M059J (cell line): ENCODE data around the gene SMAD6. TPM values are rescaled to one million over a fixed set of nuclear protein-coding genes. Genes with fewer than 3 reads are reported as not detected.
A peak's percentile ranks its signal among the peaks of the same experiment; 100 is the strongest.
"Not testable (repeated sequence)": the region's sequence is repeated elsewhere in the genome, so short reads cannot be mapped to it uniquely, and the experiment has no call there.

Experiments used
- DNase-seq: peaks from one replicate; pipeline ENCODE4 v3.0.0-alpha.2; 2012; ENCODE audit warnings: low read depth
- total RNA-seq: library from RNA; depleted of rRNA; stranded (reverse); fragments of >200 nt; shearing (Covaris generic); gene quantifications from 2 replicates; pipeline ENCODE4 v1.2.3, GENCODE V29; 2014

SMAD6 gene
- total RNA-seq, 1 experiment from 2014 or later, result 12.7 TPM

- DNase-seq, result no peak
These were observed 55.5 kb downstream of the SMAD6 start for GRCh38 chr15:66757521-66757920.

- not testable (repeated sequence) for DNase-seq
These were observed 56.2 kb downstream of the SMAD6 start for GRCh38 chr15:66758217-66758616.

- no peak for DNase-seq
These were observed 56.8 kb downstream of the SMAD6 start for GRCh38 chr15:66758844-66759243.

GRCh38 chr15:66760097-66760967 is 58.3 kb downstream of the SMAD6 start:
- no peak for DNase-seq

GRCh38 chr15:66760968-66761725 is 59.1 kb downstream of the SMAD6 start:
- DNase-seq, result peak; percentile 31

GRCh38 chr15:66761726-66762595 is 59.9 kb downstream of the SMAD6 start:
- DNase-seq, result peak; percentile 95

GRCh38 chr15:66763186-66764071 is 61.4 kb downstream of the SMAD6 start:
- DNase-seq, result peak; percentile 83

GRCh38 chr15:66764072-66764786 is 62.2 kb downstream of the SMAD6 start:
- DNase-seq, result no peak

- DNase-seq, result peak; percentile 99
These were observed 63.6 kb downstream of the SMAD6 start for GRCh38 chr15:66765478-66766281.

- DNase-seq, result peak; percentile 84
These were observed 64.5 kb downstream of the SMAD6 start for GRCh38 chr15:66766282-66767230.

- DNase-seq, result no peak
These were observed 65.2 kb downstream of the SMAD6 start for GRCh38 chr15:66767240-66767659.

- DNase-seq, result no peak
These were observed 67.0 kb downstream of the SMAD6 start for GRCh38 chr15:66768987-66769386.

- no peak for DNase-seq
These were observed 68.7 kb downstream of the SMAD6 start for GRCh38 chr15:66770518-66771350.

GRCh38 chr15:66771351-66771650 is 69.3 kb downstream of the SMAD6 start:
- DNase-seq, result no peak

GRCh38 chr15:66772604-66773128 is 70.6 kb downstream of the SMAD6 start:
- DNase-seq, result no peak

GRCh38 chr15:66773129-66773873 is 71.3 kb downstream of the SMAD6 start:
- peak; percentile 25 for DNase-seq
